Trophoblast cell (in vitro differentiated cells and primary cell): ENCODE results near the gene FKBP5.

Source experiments
- DNase-seq, 2 donors: peaks; one replicate each; pipeline ENCODE4 v3.0.0-alpha.2; 2016
- H2AFZ ChIP-seq: 2 replicates; pipeline ENCODE4 v1.6.1; 2013; ENCODE audit warnings: low read length, moderate library complexity, mild to moderate bottlenecking; ENCODE audit not compliant: insufficient read depth, poor library complexity
- H2AK5ac ChIP-seq: 2 replicates; pipeline ENCODE4 v1.6.1; 2013; ENCODE audit warnings: mild to moderate bottlenecking, low read length
- H2BK120ac ChIP-seq: 2 replicates; pipeline ENCODE4 v1.6.1; 2013; ENCODE audit warnings: low read length, mild to moderate bottlenecking, moderate library complexity; ENCODE audit not compliant: insufficient read depth, poor library complexity
- H2BK12ac ChIP-seq: 2 replicates; pipeline ENCODE4 v1.6.1; 2013; ENCODE audit warnings: mild to moderate bottlenecking, low read length, moderate library complexity
- H2BK5ac ChIP-seq: 2 replicates; pipeline ENCODE4 v1.6.1; 2013; ENCODE audit warnings: low read length, low read depth, moderate library complexity, mild to moderate bottlenecking; ENCODE audit not compliant: poor library complexity
- H3K14ac ChIP-seq: 2 replicates; pipeline ENCODE4 v1.6.1; 2013; ENCODE audit warnings: mild to moderate bottlenecking, low read length
- H3K18ac ChIP-seq: 2 replicates; pipeline ENCODE4 v1.6.1; 2013; ENCODE audit warnings: mild to moderate bottlenecking, low read length
- H3K23ac ChIP-seq: 2 replicates; pipeline ENCODE4 v1.6.1; 2013; ENCODE audit warnings: low read length
- H3K27ac ChIP-seq: 2 replicates; pipeline ENCODE4 v1.5.1; 2013; ENCODE audit warnings: low read depth, mild to moderate bottlenecking, inconsistent platforms, low read length, moderate library complexity
- H3K27me3 ChIP-seq: 2 replicates; pipeline ENCODE4 v1.6.1; 2013; ENCODE audit warnings: inconsistent platforms, mild to moderate bottlenecking, low read length, moderate library complexity; ENCODE audit not compliant: insufficient read depth
- H3K36me3 ChIP-seq, 2 experiments: 1 replicate in 1 of 2; 2 replicates in 1 of 2; pipeline ENCODE4 v1.6.1; 2013; ENCODE audit warnings: low read length in 2 of 2, mild to moderate bottlenecking in 2 of 2, moderate library complexity in 1 of 2; ENCODE audit not compliant: insufficient read depth in 2 of 2, control insufficient read depth in 1 of 2
- H3K4ac ChIP-seq: 2 replicates; pipeline ENCODE4 v1.6.1; 2013; ENCODE audit warnings: low read depth, mild to moderate bottlenecking, low read length, moderate library complexity
- H3K4me1 ChIP-seq, 2 experiments: 1 replicate in 1 of 2; 2 replicates in 1 of 2; pipeline ENCODE4 v1.6.1; 2013; ENCODE audit warnings: low read length in 2 of 2, mild to moderate bottlenecking in 2 of 2, moderate library complexity in 1 of 2; ENCODE audit not compliant: insufficient read depth in 2 of 2, control insufficient read depth in 1 of 2
- H3K4me2 ChIP-seq: 2 replicates; pipeline ENCODE4 v1.6.1; 2013; ENCODE audit warnings: inconsistent platforms, mild to moderate bottlenecking, low read length, moderate library complexity
- H3K4me3 ChIP-seq: 2 replicates; pipeline ENCODE4 v1.5.1; 2013; ENCODE audit warnings: mild to moderate bottlenecking, low read depth, low read length, inconsistent platforms
- H3K79me1 ChIP-seq: one replicate; pipeline ENCODE4 v1.6.1; 2013; ENCODE audit warnings: low read length
- H3K79me2 ChIP-seq: 2 replicates; pipeline ENCODE4 v1.6.1; 2013; ENCODE audit warnings: low read length, mild to moderate bottlenecking; ENCODE audit not compliant: control insufficient read depth, insufficient read depth, poor library complexity
- H3K9ac ChIP-seq: 2 replicates; pipeline ENCODE4 v1.6.1; 2013; ENCODE audit warnings: mild to moderate bottlenecking, low read length
- H3K9me3 ChIP-seq: 2 replicates; pipeline ENCODE4 v1.6.1; 2013; ENCODE audit warnings: low read depth, mild to moderate bottlenecking, control low read depth, inconsistent platforms, low read length; ENCODE audit not compliant: insufficient read depth
- H4K12ac ChIP-seq: 2 replicates; pipeline ENCODE4 v1.6.1; 2013; ENCODE audit warnings: low read depth, mild to moderate bottlenecking, low read length, moderate library complexity
- H4K8ac ChIP-seq: 2 replicates; pipeline ENCODE4 v1.6.1; 2013; ENCODE audit warnings: low read depth, mild to moderate bottlenecking, low read length, moderate library complexity
- H4K91ac ChIP-seq: one replicate; pipeline ENCODE4 v1.6.1; 2013; ENCODE audit warnings: low read depth, mild to moderate bottlenecking, low read length, moderate library complexity
- WGBS: extraction: QIAGEN DNeasy Blood & Tissue Kit; methylation state at CpG from one replicate; pipeline ENCODE4 v1.1.7; 2013; ENCODE audit warnings: missing lambda C conversion rate; ENCODE audit not compliant: insufficient read length, insufficient coverage; ENCODE audit errors: extremely low coverage; 5-methylcytosine and 5-hydroxymethylcytosine counted together

FKBP5 gene

GRCh38 chr6:35727935-35728682 lies 39.4 kb upstream of the FKBP5 start:
- Histone ChIP-seq H3K4ac (no peak overlapping the region), H3K4me3 (peak overlapping the region; percentile 70), H2AK5ac (no peak overlapping the region), H4K12ac (no peak overlapping the region), H3K27me3 (no peaks in the 10 kb centered on the region), H3K14ac (peak overlapping the region; percentile 51), H2BK5ac (no peak overlapping the region), H4K8ac (peak overlapping the region; percentile 63), H3K18ac (peak overlapping the region; percentile 28), H3K9ac (no peak overlapping the region), H2BK120ac (peak overlapping the region; percentile 18), H3K4me1 (peaks cover 13 to 14% of the 10 kb centered on the region in 2 experiments), H3K79me2 (peaks cover 2% of the 10 kb centered on the region), H3K4me2 (peak overlapping the region; percentile 77), H2AFZ (peak overlapping the region; percentile 52), H3K9me3 (no peaks in the 10 kb centered on the region), H4K91ac (peak overlapping the region; percentile 57), H3K27ac (no peak overlapping the region), H2BK12ac (no peak overlapping the region), H3K79me1 (peaks cover 15% of the 10 kb centered on the region), H3K36me3 (no peaks in the 10 kb centered on the region), H3K23ac (no peak overlapping the region)
- no CpG with 5 or more reads among the region's 57 CpGs for WGBS
- peak; percentile 51 to 67 for DNase-seq

GRCh38 chr6:35727231-35727934 lies 38.7 kb upstream of the FKBP5 start:
- Histone ChIP-seq H3K79me1 (peaks cover 15% of the 10 kb centered on the region), H4K12ac (no peak overlapping the region), H3K9ac (no peak overlapping the region), H4K91ac (peak overlapping the region; percentile 57), H3K23ac (no peak overlapping the region), H3K18ac (peak overlapping the region; percentile 28), H4K8ac (peak overlapping the region; percentile 33), H2BK12ac (no peak overlapping the region), H2AFZ (peak overlapping the region; percentile 52), H3K79me2 (peaks cover 2% of the 10 kb centered on the region), H2BK120ac (peak overlapping the region; percentile 18), H3K4me2 (peak overlapping the region; percentile 77), H2BK5ac (no peak overlapping the region), H3K14ac (peak overlapping the region; percentile 51), H2AK5ac (no peak overlapping the region), H3K36me3 (no peaks in the 10 kb centered on the region), H3K4me3 (peak overlapping the region; percentile 70), H3K27ac (no peak overlapping the region), H3K4ac (no peak overlapping the region), H3K27me3 (no peaks in the 10 kb centered on the region), H3K4me1 (peaks cover 13 to 14% of the 10 kb centered on the region in 2 experiments), H3K9me3 (no peaks in the 10 kb centered on the region)
- peak in 1 of 2 donors; percentile 8 for DNase-seq
- no CpG with 5 or more reads among the region's 29 CpGs for WGBS

GRCh38 chr6:35725721-35726438 lies 37.2 kb upstream of the FKBP5 start:
- no peak overlapping the region for H3K4me3 ChIP-seq
- H3K4me1 ChIP-seq: peaks cover 11 to 13% of the 10 kb centered on the region in 2 experiments
- WGBS: no CpG with 5 or more reads among the region's 11 CpGs
- no peaks in the 10 kb centered on the region for H3K9me3 ChIP-seq
- no peak overlapping the region for H3K9ac ChIP-seq
- peaks cover 8% of the 10 kb centered on the region for H3K79me1 ChIP-seq
- H2AK5ac ChIP-seq: no peak overlapping the region
- no peak overlapping the region for H4K12ac ChIP-seq
- no peak overlapping the region for H3K27ac ChIP-seq
- H3K27me3 ChIP-seq: no peaks in the 10 kb centered on the region
- no peaks in the 10 kb centered on the region for H3K36me3 ChIP-seq
- H2AFZ ChIP-seq: no peak overlapping the region
- H3K23ac ChIP-seq: no peak overlapping the region
- H3K79me2 ChIP-seq: peaks cover 2% of the 10 kb centered on the region
- H3K4ac ChIP-seq: no peak overlapping the region
- H3K14ac ChIP-seq: no peak overlapping the region
- H4K8ac ChIP-seq: no peak overlapping the region
- no peak overlapping the region for H3K18ac ChIP-seq
- no peak overlapping the region for H2BK12ac ChIP-seq
- peak in 1 of 2 donors; percentile 24 for DNase-seq
- H4K91ac ChIP-seq: no peak overlapping the region
- H2BK5ac ChIP-seq: no peak overlapping the region
- H3K4me2 ChIP-seq: no peak overlapping the region
- H2BK120ac ChIP-seq: no peak overlapping the region

DNA sequence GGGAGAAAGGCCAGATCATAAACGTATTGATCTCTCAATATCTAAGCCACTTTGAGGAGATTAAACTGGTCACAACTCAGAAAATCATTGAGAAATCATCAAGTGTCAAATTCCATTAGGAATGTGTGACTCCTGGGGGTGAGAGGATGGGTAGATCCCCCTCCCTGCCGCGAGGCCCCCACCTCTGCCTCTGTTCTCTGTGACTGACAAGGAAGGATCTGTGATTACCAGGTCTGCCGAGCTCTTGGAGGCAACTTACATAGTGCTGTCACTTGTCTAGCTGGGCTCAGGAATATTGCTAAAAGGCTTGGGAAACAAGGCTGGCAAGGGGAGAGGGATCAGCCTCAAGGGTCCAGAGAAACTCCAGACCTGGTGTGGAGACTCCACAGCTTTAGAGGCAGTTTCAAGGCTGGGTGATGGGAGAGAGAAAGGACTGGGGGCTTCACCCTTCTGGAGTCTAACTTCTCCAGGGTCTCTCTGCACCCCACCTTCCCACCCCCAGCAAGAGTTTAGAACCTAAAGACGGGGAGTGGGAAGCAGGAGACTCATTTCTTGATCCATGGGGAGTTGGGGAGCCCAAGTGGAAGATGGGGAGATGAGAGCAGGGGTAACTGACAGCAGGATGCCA lies 36.5 kb upstream of the FKBP5 start:
- no peak overlapping the region for H2BK120ac ChIP-seq
- no peak overlapping the region for H4K91ac ChIP-seq
- no peak overlapping the region for H2AK5ac ChIP-seq
- no peak overlapping the region for H3K4me3 ChIP-seq
- H3K36me3 ChIP-seq: no peaks in the 10 kb centered on the region
- no peak overlapping the region for H2BK12ac ChIP-seq
- DNase-seq: no peak
- H4K8ac ChIP-seq: no peak overlapping the region
- no peak overlapping the region for H3K23ac ChIP-seq
- H3K79me1 ChIP-seq: peaks cover 10% of the 10 kb centered on the region
- H3K9me3 ChIP-seq: no peaks in the 10 kb centered on the region
- peaks cover 2% of the 10 kb centered on the region for H3K79me2 ChIP-seq
- no peak overlapping the region for H3K18ac ChIP-seq
- H3K4me1 ChIP-seq: peaks cover 16 to 18% of the 10 kb centered on the region in 2 experiments
- no peak overlapping the region for H3K4ac ChIP-seq
- no peak overlapping the region for H3K27ac ChIP-seq
- WGBS: no CpG with 5 or more reads among the region's 5 CpGs
- H4K12ac ChIP-seq: no peak overlapping the region
- no peak overlapping the region for H3K9ac ChIP-seq
- H2BK5ac ChIP-seq: no peak overlapping the region
- H2AFZ ChIP-seq: no peak overlapping the region
- no peaks in the 10 kb centered on the region for H3K27me3 ChIP-seq
- H3K14ac ChIP-seq: no peak overlapping the region
- H3K4me2 ChIP-seq: no peak overlapping the region
